Small intestine (tissue), 7 donors: ENCODE data around the gene LRCH4. TPM values are rescaled to one million over a fixed set of nuclear protein-coding genes. Genes with fewer than 3 reads are reported as not detected.
A peak's percentile ranks its signal among the peaks of the same experiment; 100 is the strongest.

Source experiments
- DNase-seq, 2 donors: peaks; one replicate each; pipeline versions ENCODE4 v3.0.0 to v3.0.0-alpha.2; 2013
- FAIRE-seq: peaks from 2 replicates; lab custom pipeline; 2012; peaks lifted over from hg19 to GRCh38; lab: Jason Lieb, UNC
- H3K27ac ChIP-seq, 3 donors: one replicate each; pipeline ENCODE4 v1.5.1; 2013; ENCODE audit warnings: low read length in 2 of 3, mild to moderate bottlenecking in 2 of 3, control low read depth in 1 of 3, inconsistent platforms in 1 of 3, low read depth in 1 of 3, moderate library complexity in 1 of 3
- H3K27me3 ChIP-seq, 3 donors: one replicate each; pipeline ENCODE4 v1.6.1; 2013; ENCODE audit warnings: low read length in 3 of 3, inconsistent platforms in 1 of 3; ENCODE audit not compliant: control insufficient read depth in 3 of 3, insufficient read depth in 3 of 3
- H3K36me3 ChIP-seq, 3 donors: one replicate each; pipeline ENCODE4 v1.6.1; 2013; ENCODE audit warnings: low read length in 3 of 3, inconsistent platforms in 1 of 3, low read depth in 1 of 3, mild to moderate bottlenecking in 1 of 3, moderate library complexity in 1 of 3; ENCODE audit not compliant: control insufficient read depth in 3 of 3, insufficient read depth in 2 of 3
- H3K4me1 ChIP-seq, 3 donors: one replicate each; pipeline ENCODE4 v1.6.1; 2013; ENCODE audit warnings: low read length in 2 of 3, inconsistent platforms in 1 of 3, low read depth in 1 of 3, mild to moderate bottlenecking in 1 of 3, moderate library complexity in 1 of 3; ENCODE audit not compliant: control insufficient read depth in 3 of 3, insufficient read depth in 2 of 3
- H3K4me3 ChIP-seq, 3 donors: one replicate each; pipeline ENCODE4 v1.5.1; 2013; ENCODE audit warnings: low read length in 3 of 3, control low read depth in 1 of 3, inconsistent platforms in 1 of 3, low read depth in 1 of 3, mild to moderate bottlenecking in 1 of 3, moderate library complexity in 1 of 3
- H3K9me3 ChIP-seq, 2 donors: one replicate each; pipeline ENCODE4 v1.6.1; 2013; ENCODE audit warnings: low read depth in 1 of 2, low read length in 1 of 2; ENCODE audit not compliant: control insufficient read depth in 2 of 2, insufficient read depth in 1 of 2
- WGBS, 3 donors: extraction: QIAGEN DNeasy Blood & Tissue Kit; methylation state at CpG; one replicate each; pipeline ENCODE4 v1.1.7; 2013; 5-methylcytosine and 5-hydroxymethylcytosine counted together
- polyA plus RNA-seq, 4 donors: library from polyadenylated mRNA; stranded (reverse) in 3 of 4; unstranded in 1 of 4; fragments of 200-250 nt in 3 of 4; fragments of 120-200 nt in 1 of 4; gene quantifications; one replicate each; pipeline versions ENCODE4 v1.2.1 to v1.2.3, GENCODE V29; 2013
- donor health status: healthy with polysubstance abuse.
- donor health status: control.
- donor health status: control.
- donor health status: Bipolar disorder and iron deficiency.
- donor health status: healthy.

Gene LRCH4
- polyA plus RNA-seq, 4 donors, result 33.4 to 111 (median 55.1) TPM

DNA sequence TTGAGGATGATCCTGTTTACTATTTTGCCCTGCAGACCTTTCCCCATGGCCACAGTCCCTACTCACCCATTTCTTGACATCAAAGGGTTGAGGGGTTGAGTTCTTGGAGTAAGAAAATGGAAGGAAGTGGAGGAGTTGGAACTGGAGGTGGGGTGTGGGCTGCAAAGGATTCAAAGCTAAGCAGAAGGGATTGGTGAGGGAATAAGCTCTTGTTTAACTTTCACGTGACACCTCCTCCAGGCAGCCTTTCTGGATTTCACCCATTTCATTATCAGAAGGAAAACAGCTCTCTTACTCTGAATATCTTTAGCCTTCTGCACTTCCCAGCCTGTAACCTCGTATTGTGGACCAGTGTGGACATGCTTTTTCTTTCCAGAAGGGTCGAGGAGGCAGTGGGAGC lies 40.1 kb upstream of the LRCH4 start:
- Histone ChIP-seq H3K4me1 (no peaks in the 10 kb centered on the region), H3K9me3 (no peaks in the 10 kb centered on the region), H3K36me3 (no peaks in the 10 kb centered on the region), H3K27ac (no peak overlapping the region), H3K4me3 (no peak overlapping the region), H3K27me3 (peaks cover 0 to 9% (median 0%) of the 10 kb centered on the region in 3 donors)
- DNase-seq (no peak), FAIRE-seq (no peak)
- WGBS, 3 donors, result 10 to 18% (median 17%) methylated on average over 3 of the region's 3 CpGs

DNA sequence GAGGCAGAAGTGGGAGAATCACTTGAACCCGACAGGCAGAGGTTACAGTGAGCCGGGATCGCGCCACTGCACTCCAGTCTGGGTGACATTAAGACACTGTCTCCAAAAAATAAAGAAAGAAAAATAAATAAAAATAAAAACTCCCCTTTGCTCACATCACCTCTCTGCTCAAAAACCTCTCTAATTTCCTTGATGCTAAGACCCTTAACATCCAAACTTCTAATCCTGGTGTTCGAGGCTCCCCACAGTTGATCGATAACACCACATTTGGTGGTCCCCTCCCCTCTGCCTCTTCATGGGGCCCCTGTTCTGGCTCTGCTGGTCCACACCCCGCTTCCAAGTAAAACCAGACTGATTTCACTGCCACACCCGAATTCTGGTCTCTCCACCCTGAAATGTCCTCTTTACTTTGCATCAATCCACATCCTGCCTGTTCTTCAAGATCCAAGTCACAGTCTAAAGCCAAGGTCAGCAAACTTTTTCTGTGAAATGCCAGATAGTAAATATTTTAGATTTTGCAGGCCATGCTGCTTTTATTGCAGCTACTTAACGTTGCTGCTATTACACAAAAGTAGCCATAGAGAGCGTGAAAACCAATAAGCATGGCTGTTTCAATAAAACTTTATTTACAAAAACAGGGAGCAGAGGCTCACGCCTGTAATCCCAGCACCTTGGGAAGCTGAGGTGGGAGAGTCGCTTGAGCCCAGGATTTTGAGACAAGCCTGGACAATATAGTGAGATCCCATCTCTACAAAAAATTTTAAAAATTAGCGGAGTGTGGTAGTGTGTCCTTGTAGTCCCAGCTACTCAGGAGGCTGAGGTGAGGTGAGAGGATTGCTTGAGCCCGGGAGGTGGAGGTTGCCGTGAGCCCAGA lies 38.3 kb upstream of the LRCH4 start:
- 82 to 90% (median 83%) methylated on average over 15 of the region's 15 CpGs for WGBS, 3 donors
- no peaks in the 10 kb centered on the region for H3K9me3 ChIP-seq
- no peaks in the 10 kb centered on the region for H3K4me1 ChIP-seq
- H3K4me3 ChIP-seq, result no peak overlapping the region
- peaks cover 0 to 9% (median 0%) of the 10 kb centered on the region in 3 donors for H3K36me3 ChIP-seq
- FAIRE-seq (no peak), DNase-seq (no peak)
- no peak overlapping the region for H3K27ac ChIP-seq
- H3K27me3 ChIP-seq, result peaks cover 0 to 9% (median 0%) of the 10 kb centered on the region in 3 donors

DNA sequence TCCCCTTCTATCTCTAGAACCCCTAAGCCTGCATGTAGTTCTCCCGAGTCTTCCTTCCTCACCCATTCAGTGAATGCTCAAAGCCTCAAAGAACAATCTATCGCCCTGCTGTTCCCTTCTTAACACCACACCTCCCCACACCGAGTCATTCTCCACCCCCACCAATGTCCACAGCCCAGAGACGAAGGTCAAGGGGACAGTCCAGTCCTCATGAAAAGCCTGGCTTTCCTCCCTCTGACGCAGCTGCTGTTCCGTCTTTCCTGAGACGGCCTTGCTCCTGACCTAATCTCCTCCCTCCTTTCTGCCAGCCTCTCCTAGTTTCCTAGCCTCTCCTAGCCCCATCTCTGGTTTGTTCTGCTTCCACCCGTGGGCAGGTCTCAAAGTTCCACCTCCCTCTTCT lies 35.6 kb upstream of the LRCH4 start:
- Histone ChIP-seq H3K27ac (no peak overlapping the region), H3K27me3 (no peaks in the 10 kb centered on the region), H3K36me3 (peaks cover 0 to 9% (median 0%) of the 10 kb centered on the region in 3 donors), H3K9me3 (no peaks in the 10 kb centered on the region), H3K4me1 (no peaks in the 10 kb centered on the region), H3K4me3 (no peak overlapping the region)
- 70 to 81% (median 75%) methylated on average over 8 of the region's 8 CpGs for WGBS, 3 donors
- no peak for FAIRE-seq
- no peak for DNase-seq

- Histone ChIP-seq H3K36me3 (peaks cover 0 to 9% (median 0%) of the 10 kb centered on the region in 3 donors), H3K4me3 (no peak overlapping the region), H3K27me3 (no peaks in the 10 kb centered on the region), H3K27ac (no peak overlapping the region), H3K4me1 (no peaks in the 10 kb centered on the region), H3K9me3 (no peaks in the 10 kb centered on the region)
- 94 to 96% (median 94%) methylated on average over 23 of the region's 23 CpGs for WGBS, 3 donors
- DNase-seq (no peak), FAIRE-seq (no peak)
Observed at GRCh38 chr7:100620804-100621203, 34.9 kb upstream of the LRCH4 start.

- H3K36me3 ChIP-seq, result peaks cover 0 to 9% (median 0%) of the 10 kb centered on the region in 3 donors
- H3K27ac ChIP-seq, result no peak overlapping the region
- no peak overlapping the region for H3K4me3 ChIP-seq
- H3K27me3 ChIP-seq, result no peaks in the 10 kb centered on the region
- H3K4me1 ChIP-seq, result no peaks in the 10 kb centered on the region
- DNase-seq (no peak), FAIRE-seq (no peak)
- H3K9me3 ChIP-seq, result no peaks in the 10 kb centered on the region
- WGBS, 3 donors, result 88 to 92% (median 89%) methylated on average over 6 of the region's 6 CpGs
Observed at GRCh38 chr7:100620239-100620638, 34.3 kb upstream of the LRCH4 start.

DNA sequence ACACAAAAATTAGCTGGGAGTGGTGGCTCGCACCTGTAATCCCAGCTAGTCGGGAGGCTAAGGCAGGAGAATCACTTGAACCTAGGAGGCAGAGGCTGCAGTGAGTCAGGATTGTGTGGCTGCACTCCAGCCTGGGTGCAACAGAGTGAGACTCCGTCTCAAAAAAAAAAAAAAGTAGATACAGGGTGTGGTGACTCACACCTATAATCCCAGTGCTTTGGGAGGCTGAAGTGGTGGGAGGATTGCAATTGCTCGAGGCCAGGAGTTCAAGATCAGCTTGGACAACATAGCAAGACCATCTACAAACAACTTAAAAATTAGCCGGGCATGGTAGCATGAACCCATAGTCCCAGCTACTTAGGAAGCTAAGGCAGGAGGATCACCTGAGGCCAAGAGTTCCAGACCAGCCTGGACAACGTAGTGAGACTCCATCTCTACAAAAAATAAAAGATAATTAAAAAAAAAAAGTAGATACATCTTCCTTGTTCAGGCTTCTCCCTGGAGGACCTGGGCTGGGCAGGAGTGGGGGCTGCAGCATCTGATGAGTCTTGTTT lies 28.5 kb upstream of the LRCH4 start:
- Histone ChIP-seq H3K4me3 (no peak overlapping the region), H3K36me3 (peaks cover 0 to 11% (median 3%) of the 10 kb centered on the region in 3 donors), H3K27me3 (no peaks in the 10 kb centered on the region), H3K27ac (no peak overlapping the region), H3K4me1 (peaks cover 0 to 6% (median 2%) of the 10 kb centered on the region in 3 donors), H3K9me3 (no peaks in the 10 kb centered on the region)
- WGBS, 3 donors, result 72 to 90% (median 81%) methylated on average over 6 of the region's 6 CpGs
- DNase-seq (no peak), FAIRE-seq (no peak)

GRCh38 chr7:100613412-100614175 lies 27.7 kb upstream of the LRCH4 start:
- peaks cover 0 to 6% (median 2%) of the 10 kb centered on the region in 3 donors for H3K4me1 ChIP-seq
- no peaks in the 10 kb centered on the region for H3K9me3 ChIP-seq
- H3K4me3 ChIP-seq, result no peak overlapping the region
- no peak for DNase-seq
- no peaks in the 10 kb centered on the region for H3K27me3 ChIP-seq
- H3K36me3 ChIP-seq, result peaks cover 0 to 11% (median 3%) of the 10 kb centered on the region in 3 donors
- 87 to 89% (median 88%) methylated on average over 13 of the region's 13 CpGs for WGBS, 3 donors
- no peak overlapping the region for H3K27ac ChIP-seq
- FAIRE-seq, result no peak

GRCh38 chr7:100612730-100613390 lies 26.9 kb upstream of the LRCH4 start:
- Histone ChIP-seq H3K36me3 (peaks cover 0 to 13% (median 3%) of the 10 kb centered on the region in 3 donors), H3K27me3 (peaks cover 0 to under 1% (median 0%) of the 10 kb centered on the region in 3 donors), H3K4me3 (peak overlapping the region; percentile 47 to 76 (median 76)), H3K9me3 (no peaks in the 10 kb centered on the region), H3K4me1 (peaks cover 0 to 6% (median 2%) of the 10 kb centered on the region in 3 donors), H3K27ac (peak overlapping the region in 1 of 3 donors; percentile 46)
- 3 to 5% (median 4%) methylated on average over 28 to 29 of the region's 29 CpGs for WGBS, 3 donors
- no peak for FAIRE-seq
- no peak for DNase-seq
